Stomach smooth muscle (tissue), 2 donors: ENCODE results near the gene PNCK.
"Not testable (repeated sequence)": the region's sequence is repeated elsewhere in the genome, so short reads cannot be mapped to it uniquely, and the experiment has no call there.

Source experiments
- H3K27ac ChIP-seq: one replicate; pipeline ENCODE4 v1.7.0; 2013; ENCODE audit warnings: mild to moderate bottlenecking, low read length, inconsistent platforms
- H3K27me3 ChIP-seq, 2 donors: one replicate each; pipeline ENCODE4 v1.7.0; 2013; ENCODE audit warnings: low read length in 2 of 2; ENCODE audit not compliant: insufficient read depth in 2 of 2, control insufficient read depth in 1 of 2
- H3K36me3 ChIP-seq, 2 donors: one replicate each; pipeline ENCODE4 v1.7.0; 2013; ENCODE audit warnings: low read length in 2 of 2; ENCODE audit not compliant: control insufficient read depth in 2 of 2, insufficient read depth in 2 of 2
- H3K4me1 ChIP-seq: one replicate; pipeline ENCODE4 v1.7.0; 2013; ENCODE audit warnings: low read length; ENCODE audit not compliant: control insufficient read depth, insufficient read depth
- H3K4me3 ChIP-seq, 2 donors: one replicate each; pipeline ENCODE4 v1.7.0; 2013; ENCODE audit warnings: low read length in 2 of 2
- H3K9ac ChIP-seq, 2 donors: one replicate each; pipeline ENCODE4 v1.7.0; 2013; ENCODE audit warnings: low read length in 2 of 2, mild to moderate bottlenecking in 1 of 2
- H3K9me3 ChIP-seq, 2 donors: one replicate each; pipeline ENCODE4 v1.7.0; 2013; ENCODE audit warnings: low read length in 2 of 2; ENCODE audit not compliant: control insufficient read depth in 2 of 2
- donor health status: healthy.
- donor health status: Pancreatic carcinoma.

Gene PNCK

DNA sequence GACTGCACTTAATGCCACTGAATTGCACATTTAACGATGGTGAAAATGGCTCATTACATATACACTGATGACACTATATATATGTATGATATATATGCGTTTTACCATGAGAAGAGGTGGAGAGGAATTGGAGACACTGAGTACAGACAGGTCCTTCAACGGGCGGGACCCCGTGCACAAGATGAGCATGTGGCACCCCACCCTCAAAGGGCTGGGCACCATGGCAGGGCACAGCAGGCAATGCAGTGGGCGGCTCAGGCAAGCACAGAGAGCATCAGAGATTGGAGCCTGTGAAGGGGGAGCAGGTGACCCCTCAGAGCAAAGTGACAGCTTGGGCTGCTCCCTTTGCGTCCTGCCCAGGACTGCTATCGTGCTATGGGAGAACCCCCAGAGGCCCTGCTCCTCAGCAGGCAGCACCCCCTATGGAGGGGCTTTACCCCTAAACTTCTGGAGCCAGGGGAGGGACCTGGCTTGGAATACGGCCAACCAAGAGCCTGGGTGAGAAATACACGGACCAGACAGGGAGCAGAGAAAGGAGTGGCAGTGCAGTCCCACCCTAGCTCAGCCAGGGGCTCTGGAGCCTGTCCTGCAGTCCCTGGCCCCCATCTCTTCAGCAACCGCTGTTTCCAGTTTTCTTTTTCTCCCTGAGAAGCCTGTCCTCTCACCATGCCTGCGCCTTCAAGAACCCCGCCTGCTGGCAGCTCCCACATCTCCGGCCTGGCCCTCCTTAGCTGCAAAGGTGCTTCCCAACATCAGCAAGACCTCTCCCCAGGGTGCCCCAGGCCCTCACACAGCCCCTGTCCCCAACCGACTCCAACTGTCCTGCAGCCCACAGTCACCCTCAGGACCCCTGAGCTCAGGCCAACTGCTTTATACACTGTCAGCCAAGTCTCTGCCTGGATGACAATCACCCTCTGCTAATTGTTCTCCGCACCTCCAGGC is 24.6 kb upstream of the PNCK start:
- H3K4me3 ChIP-seq = no peak overlapping the region
- H3K9me3 ChIP-seq = no peaks in the 10 kb centered on the region
- H3K36me3 ChIP-seq = peaks cover 0 to 7% of the 10 kb centered on the region in 2 donors
- H3K9ac ChIP-seq = no peak overlapping the region
- peaks cover 32% of the 10 kb centered on the region for H3K4me1 ChIP-seq
- H3K27me3 ChIP-seq = peaks cover 0 to 6% of the 10 kb centered on the region in 2 donors
- no peak overlapping the region for H3K27ac ChIP-seq

DNA sequence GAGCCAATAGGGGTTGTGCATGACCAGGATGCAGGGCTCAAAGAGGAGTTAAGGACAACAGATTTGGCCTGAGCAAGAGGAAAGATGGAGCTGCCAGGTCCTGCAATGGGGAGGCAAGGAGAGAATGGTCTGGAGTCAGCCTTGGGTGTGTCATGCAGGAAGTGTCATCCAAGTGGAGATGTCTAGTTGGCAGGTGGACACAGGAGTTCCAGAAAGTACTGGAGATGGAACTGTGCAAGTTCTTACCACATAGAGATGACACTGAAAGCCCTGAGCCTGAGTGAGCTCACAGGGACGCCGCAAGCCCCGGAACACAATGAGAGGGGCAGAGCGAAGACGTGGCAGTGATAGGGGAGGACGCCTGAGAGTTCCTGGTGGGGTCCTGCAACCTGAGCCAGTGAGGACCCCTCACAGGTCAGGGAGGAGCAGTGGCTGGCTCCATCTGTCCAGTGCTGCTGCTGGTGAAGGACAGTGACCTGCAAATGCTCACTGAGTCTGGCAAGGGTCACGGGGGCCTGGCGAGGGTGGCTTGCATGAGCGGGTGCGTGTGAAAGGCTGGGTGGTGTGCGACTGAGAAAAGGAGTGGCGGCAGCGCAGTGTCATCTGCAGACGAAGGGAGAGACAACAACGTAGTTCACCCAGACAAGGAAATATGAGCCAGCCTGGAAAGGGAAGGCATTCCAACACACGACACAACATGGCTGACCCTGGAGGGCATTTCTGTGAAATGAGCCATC is 23.5 kb upstream of the PNCK start:
- H3K4me1 ChIP-seq = peaks cover 31% of the 10 kb centered on the region
- H3K27ac ChIP-seq, H3K9me3 ChIP-seq, H3K4me3 ChIP-seq, H3K27me3 ChIP-seq, H3K36me3 ChIP-seq, H3K9ac ChIP-seq: not testable (repeated sequence)

DNA sequence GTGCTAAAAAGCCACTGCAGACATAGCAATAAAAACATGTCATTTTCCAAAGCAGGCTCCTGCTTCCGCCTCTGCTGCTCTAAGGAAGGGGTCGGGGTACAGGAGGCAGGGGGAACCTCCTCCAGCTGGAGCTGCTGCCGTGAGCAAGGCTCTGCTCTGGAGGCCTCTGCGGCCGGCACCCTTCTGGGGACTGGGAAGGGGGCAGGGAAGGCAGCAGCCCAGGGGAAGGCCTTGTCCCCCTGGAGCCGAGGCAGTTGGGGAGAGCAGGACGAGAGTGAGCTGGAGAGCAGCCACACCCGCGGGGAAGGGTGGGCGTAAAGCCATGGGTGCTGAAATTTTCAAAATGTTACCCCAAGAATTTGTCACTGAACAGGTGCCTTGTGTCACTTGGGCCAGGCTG is 22.9 kb upstream of the PNCK start:
- H3K9me3 ChIP-seq, H3K27ac ChIP-seq, H3K27me3 ChIP-seq, H3K36me3 ChIP-seq, H3K9ac ChIP-seq, H3K4me3 ChIP-seq: not testable (repeated sequence)
- peaks cover 34% of the 10 kb centered on the region for H3K4me1 ChIP-seq

DNA sequence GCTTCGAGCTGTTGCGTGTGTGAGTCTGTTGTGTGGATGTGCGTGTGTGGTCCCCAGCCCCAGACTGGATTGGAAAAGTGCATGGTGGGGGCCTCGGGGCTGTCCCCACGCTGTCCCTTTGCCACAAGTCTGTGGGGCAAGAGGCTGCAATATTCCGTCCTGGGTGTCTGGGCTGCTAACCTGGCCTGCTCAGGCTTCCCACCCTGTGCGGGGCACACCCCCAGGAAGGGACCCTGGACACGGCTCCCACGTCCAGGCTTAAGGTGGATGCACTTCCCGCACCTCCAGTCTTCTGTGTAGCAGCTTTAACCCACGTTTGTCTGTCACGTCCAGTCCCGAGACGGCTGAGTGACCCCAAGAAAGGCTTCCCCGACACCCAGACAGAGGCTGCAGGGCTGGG is 22.5 kb upstream of the PNCK start:
- peaks cover 0 to 5% of the 10 kb centered on the region in 2 donors for H3K27me3 ChIP-seq
- no peaks in the 10 kb centered on the region for H3K9me3 ChIP-seq
- no peak overlapping the region for H3K27ac ChIP-seq
- H3K36me3 ChIP-seq = peaks cover 0 to 2% of the 10 kb centered on the region in 2 donors
- H3K4me3 ChIP-seq = no peak overlapping the region
- peaks cover 36% of the 10 kb centered on the region for H3K4me1 ChIP-seq
- H3K9ac ChIP-seq = no peak overlapping the region

DNA sequence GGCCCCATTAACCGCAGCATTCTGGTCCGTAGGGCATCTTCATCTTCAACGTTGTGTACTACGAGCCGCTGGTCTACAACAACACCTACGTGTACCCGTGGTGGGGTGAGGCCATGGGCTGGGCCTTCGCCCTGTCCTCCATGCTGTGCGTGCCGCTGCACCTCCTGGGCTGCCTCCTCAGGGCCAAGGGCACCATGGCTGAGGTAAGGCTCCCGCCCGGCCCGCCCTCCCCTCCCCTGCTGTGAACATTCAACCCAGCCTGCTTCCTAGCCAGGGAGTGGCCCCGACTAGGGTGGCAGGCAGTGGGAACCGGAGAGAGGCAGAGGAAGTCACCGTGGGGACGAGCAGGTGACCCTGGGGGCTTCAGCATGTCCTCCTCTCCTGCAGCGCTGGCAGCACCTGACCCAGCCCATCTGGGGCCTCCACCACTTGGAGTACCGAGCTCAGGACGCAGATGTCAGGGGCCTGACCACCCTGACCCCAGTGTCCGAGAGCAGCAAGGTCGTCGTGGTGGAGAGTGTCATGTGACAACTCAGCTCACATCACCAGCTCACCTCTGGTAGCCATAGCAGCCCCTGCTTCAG is 21.2 kb upstream of the PNCK start:
- peaks cover 0 to 2% of the 10 kb centered on the region in 2 donors for H3K27me3 ChIP-seq
- no peak overlapping the region for H3K4me3 ChIP-seq
- no peaks in the 10 kb centered on the region for H3K9me3 ChIP-seq
- peaks cover 34% of the 10 kb centered on the region for H3K4me1 ChIP-seq
- H3K9ac ChIP-seq = no peak overlapping the region
- no peak overlapping the region for H3K27ac ChIP-seq
- peaks cover 0 to 2% of the 10 kb centered on the region in 2 donors for H3K36me3 ChIP-seq

DNA sequence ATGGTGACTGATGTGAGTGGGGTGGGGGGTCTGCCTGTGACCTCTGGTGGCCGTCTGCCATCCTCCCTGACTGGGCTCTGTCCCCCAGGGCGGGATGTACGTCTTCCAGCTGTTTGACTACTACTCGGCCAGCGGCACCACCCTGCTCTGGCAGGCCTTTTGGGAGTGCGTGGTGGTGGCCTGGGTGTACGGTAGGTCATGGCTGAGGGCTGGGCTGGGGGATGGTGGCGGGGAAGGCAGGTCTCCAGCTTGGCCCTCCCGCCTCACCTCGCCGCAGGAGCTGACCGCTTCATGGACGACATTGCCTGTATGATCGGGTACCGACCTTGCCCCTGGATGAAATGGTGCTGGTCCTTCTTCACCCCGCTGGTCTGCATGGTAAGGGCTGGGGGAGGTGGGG is 20.6 kb upstream of the PNCK start:
- H3K9me3 ChIP-seq, H3K27ac ChIP-seq, H3K9ac ChIP-seq, H3K4me3 ChIP-seq, H3K36me3 ChIP-seq, H3K27me3 ChIP-seq: not testable (repeated sequence)
- peaks cover 35% of the 10 kb centered on the region for H3K4me1 ChIP-seq

DNA sequence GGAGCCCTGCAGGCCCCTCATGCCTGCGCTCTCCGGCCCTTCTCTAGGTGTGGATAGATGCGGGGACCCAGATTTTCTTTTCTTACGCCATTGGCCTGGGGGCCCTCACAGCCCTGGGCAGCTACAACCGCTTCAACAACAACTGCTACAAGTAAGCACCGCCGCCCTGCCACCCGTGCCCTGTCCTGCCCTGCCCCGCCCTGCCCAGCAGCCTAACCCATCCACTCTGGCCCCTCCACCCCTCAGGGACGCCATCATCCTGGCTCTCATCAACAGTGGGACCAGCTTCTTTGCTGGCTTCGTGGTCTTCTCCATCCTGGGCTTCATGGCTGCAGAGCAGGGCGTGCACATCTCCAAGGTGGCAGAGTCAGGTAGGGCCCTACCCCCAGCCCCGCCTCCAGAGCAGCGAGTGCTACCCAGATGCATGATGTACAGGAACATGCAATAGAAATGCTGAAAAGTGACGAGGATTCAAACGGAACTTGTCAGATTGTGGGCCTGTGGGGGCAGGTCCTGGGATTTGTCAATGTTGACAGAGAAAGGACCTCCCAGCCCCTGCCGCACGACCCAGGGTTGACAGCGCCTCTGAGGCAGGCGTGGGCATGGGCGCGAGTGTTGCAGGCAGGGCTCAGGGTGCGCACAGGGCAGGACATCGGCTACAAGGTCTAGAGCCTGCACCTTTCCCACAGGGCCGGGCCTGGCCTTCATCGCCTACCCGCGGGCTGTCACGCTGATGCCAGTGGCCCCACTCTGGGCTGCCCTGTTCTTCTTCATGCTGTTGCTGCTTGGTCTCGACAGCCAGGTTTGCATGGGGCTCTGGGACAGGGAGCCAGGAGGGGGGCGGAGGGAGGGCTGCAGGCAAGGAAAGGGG is 19.8 kb upstream of the PNCK start:
- H3K36me3 ChIP-seq = peaks cover 0 to 2% of the 10 kb centered on the region in 2 donors
- peak overlapping the region; percentile 37 for H3K27ac ChIP-seq
- H3K9me3 ChIP-seq = no peaks in the 10 kb centered on the region
- H3K4me3 ChIP-seq = no peak overlapping the region
- no peaks in the 10 kb centered on the region for H3K27me3 ChIP-seq
- H3K9ac ChIP-seq = no peak overlapping the region
- peaks cover 35% of the 10 kb centered on the region for H3K4me1 ChIP-seq

DNA sequence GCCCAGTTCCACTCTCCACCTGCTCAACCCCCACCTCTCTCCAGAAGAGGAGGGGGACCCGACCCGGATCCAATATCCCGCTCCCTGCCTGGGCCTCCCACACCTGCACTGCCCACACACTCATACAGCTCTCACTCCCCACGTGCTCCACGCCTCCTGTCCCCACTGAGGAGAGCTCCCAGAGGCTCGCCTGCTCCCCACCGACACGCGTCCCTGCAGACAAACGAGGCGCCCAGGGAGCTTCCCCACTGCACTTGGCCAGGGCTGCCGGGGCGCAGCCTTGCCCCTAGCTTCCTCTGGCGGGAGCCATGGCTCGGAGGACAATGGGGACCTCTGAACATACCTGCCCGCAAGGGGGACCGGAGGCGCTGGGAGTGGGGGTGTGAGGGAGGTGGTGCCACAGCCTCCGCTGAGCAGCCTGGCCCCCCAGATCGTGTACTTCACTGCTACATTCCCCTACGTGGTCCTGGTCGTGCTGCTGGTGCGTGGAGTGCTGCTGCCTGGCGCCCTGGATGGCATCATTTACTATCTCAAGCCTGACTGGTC is 19.1 kb upstream of the PNCK start:
- peaks cover 0 to 2% of the 10 kb centered on the region in 2 donors for H3K36me3 ChIP-seq
- H3K4me3 ChIP-seq = no peak overlapping the region
- H3K27me3 ChIP-seq = no peaks in the 10 kb centered on the region
- no peaks in the 10 kb centered on the region for H3K9me3 ChIP-seq
- H3K9ac ChIP-seq = no peak overlapping the region
- H3K4me1 ChIP-seq = peaks cover 35% of the 10 kb centered on the region
- peak overlapping the region; percentile 37 for H3K27ac ChIP-seq

DNA sequence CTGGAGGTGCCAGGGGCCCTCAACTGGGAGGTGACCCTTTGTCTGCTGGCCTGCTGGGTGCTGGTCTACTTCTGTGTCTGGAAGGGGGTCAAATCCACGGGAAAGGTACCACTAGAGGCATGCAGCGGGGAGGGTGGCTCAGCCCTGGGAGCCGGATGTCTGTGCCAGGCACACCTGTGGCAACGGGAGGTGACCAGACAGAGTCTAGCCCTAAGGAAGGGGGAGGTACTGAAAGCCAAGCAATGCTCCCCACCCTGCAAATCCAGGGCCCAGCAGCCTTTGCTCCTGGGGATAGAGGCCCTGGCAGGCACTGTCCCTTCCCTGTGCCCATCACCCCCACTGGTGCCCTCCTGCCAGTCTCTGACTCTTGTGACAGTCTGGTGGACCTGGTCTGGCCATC is 18.4 kb upstream of the PNCK start:
- Histone ChIP-seq H3K4me3 (no peak overlapping the region), H3K4me1 (peaks cover 35% of the 10 kb centered on the region), H3K9me3 (no peaks in the 10 kb centered on the region), H3K9ac (no peak overlapping the region), H3K27me3 (no peaks in the 10 kb centered on the region), H3K36me3 (no peaks in the 10 kb centered on the region), H3K27ac (no peak overlapping the region)
